D721Med (cell line): ENCODE data around the gene SLC6A16.
"Not testable (repeated sequence)": the region's sequence is repeated elsewhere in the genome, so short reads cannot be mapped to it uniquely, and the experiment has no call there.

ENCODE experiments used
- DNase-seq: peaks from one replicate; pipeline ENCODE4 v3.0.0; 2011; ENCODE audit warnings: low spot score; ENCODE audit not compliant: insufficient read length
- FAIRE-seq: peaks from 2 replicates; lab custom pipeline; 2011; peaks lifted over from hg19 to GRCh38; lab: Jason Lieb, UNC
- TF ChIP-seq, protein P1 (sequence below): IDR thresholded peaks from 2 replicates; pipeline ENCODE4 v1.5.1; 2012; ENCODE audit warnings: mild to moderate bottlenecking, control low read depth; ENCODE audit not compliant: insufficient read depth; ENCODE audit errors: missing control alignments

SLC6A16 gene

DNA sequence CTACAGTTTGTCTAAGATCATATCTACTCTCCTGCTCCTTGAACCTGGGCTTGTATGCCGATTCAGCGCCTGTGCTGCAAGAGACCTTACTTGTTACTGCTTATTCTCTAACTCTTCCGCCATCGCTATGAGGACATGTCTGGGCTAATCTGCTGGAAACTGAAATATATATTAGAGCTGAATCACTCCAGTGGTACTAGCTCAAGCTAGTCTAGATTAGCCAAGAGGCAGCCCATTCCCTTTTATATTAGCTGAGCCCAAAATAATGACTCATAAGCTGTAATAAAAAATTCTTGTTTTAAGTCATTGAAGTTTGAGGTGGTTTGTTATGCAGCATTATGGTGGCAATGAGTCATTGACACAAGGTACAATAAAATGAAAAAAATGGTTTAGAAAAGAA, 52.8 kb downstream of the SLC6A16 start:
- DNase-seq (no peak), FAIRE-seq (no peak)
- TF ChIP-seq, protein P1, sequence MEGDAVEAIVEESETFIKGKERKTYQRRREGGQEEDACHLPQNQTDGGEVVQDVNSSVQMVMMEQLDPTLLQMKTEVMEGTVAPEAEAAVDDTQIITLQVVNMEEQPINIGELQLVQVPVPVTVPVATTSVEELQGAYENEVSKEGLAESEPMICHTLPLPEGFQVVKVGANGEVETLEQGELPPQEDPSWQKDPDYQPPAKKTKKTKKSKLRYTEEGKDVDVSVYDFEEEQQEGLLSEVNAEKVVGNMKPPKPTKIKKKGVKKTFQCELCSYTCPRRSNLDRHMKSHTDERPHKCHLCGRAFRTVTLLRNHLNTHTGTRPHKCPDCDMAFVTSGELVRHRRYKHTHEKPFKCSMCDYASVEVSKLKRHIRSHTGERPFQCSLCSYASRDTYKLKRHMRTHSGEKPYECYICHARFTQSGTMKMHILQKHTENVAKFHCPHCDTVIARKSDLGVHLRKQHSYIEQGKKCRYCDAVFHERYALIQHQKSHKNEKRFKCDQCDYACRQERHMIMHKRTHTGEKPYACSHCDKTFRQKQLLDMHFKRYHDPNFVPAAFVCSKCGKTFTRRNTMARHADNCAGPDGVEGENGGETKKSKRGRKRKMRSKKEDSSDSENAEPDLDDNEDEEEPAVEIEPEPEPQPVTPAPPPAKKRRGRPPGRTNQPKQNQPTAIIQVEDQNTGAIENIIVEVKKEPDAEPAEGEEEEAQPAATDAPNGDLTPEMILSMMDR: no peak

DNA sequence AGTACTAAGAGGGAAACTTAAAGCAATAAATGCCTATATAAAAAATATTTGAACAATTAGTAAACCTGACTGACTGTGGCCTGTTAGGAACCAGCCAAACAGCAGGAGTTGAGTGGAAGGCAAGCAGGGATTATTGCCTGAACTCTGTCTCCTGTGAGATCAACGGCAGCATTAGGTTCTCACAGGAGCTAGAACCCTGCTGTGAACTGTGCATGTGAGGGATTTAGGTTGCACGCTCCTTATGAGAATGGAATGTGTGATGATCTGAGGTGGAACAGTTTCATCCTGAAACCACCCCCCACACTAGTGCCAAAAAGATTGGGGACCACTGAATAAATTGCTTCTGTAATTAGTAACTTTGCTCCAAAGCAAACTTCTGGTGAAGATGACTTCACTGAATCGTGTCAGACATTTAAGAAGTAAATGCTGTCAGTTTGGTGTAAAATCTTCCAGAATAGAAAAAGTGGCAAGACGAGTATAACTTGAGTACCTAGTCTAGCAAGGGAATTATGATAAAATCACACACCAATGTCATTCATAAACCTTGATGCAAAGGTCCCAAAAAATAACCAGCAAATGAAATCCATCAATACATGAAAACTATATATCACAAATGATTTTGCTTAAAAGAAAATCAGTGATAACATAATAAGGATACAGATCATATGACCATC, 53.8 kb downstream of the SLC6A16 start:
- FAIRE-seq (no peak), DNase-seq (no peak)
- TF ChIP-seq, protein P1: no peak

DNA sequence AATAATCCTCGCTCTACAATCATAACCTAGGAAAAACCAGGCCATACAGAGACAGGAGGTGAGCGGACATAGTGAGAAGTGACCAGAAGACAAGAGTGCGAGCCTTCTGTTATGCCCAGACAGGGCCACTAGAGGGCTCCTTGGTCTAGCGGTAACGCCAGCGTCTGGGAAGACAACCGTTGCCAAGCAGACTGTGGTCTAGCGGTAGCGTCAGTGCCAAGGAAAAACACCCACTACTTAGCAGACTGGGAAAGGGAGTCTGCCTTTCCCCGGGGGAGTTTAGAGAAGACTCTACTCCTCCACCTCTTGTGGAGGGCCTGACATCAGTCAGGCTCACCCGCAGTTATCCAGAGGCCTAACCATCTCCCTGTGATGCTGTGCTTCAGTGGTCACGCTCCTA, 58.6 kb downstream of the SLC6A16 start:
- TF ChIP-seq, protein P1: peak; percentile 44
- DNase-seq, FAIRE-seq: not testable (repeated sequence)

DNA sequence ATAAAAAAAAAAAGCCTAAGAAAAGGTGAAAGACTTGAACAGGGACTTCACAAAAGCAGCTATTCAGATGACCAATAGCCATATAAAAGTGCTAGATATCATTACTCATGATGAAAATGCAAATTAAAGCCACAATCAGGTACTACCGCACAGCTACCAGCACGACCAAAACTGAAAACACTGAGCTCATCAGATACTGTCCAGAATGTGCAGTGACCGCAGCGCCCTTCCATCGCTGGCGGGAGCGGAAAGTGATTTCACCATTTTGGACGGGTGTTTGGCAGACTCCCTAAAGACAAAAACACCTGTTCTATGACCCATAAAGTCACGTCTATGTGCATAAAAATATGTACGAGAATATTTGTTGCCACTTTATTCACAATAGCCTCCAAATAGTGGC, 60.7 kb downstream of the SLC6A16 start:
- DNase-seq (no peak), FAIRE-seq (no peak)
- TF ChIP-seq, protein P1: no peak

- FAIRE-seq: no peak
- TF ChIP-seq, protein P1: no peak
- no peak for DNase-seq
These were observed 63.4 kb downstream of the SLC6A16 start for GRCh38 chr19:49261602-49262001.

GRCh38 chr19:49256691-49257090, 68.3 kb downstream of the SLC6A16 start:
- FAIRE-seq (no peak), DNase-seq (no peak)
- TF ChIP-seq, protein P1: no peak

- FAIRE-seq: no peak
- TF ChIP-seq, protein P1: no peak
These were observed 69.3 kb downstream of the SLC6A16 start for GRCh38 chr19:49255674-49256073.

More at GRCh38 chr19:49255674-49256073, 69.3 kb downstream of the SLC6A16 start:
- no peak for DNase-seq
